ENCODE measurements around the gene TNNC1. TPM values are rescaled to one million over a fixed set of nuclear protein-coding genes. Genes with fewer than 3 reads are reported as not detected.

The TNNC1 gene
- total RNA-seq, 4 donors from 2014 or later: 1.7 to 3.7 TPM; not detected in 2

- TF ChIP-seq, protein P1, sequence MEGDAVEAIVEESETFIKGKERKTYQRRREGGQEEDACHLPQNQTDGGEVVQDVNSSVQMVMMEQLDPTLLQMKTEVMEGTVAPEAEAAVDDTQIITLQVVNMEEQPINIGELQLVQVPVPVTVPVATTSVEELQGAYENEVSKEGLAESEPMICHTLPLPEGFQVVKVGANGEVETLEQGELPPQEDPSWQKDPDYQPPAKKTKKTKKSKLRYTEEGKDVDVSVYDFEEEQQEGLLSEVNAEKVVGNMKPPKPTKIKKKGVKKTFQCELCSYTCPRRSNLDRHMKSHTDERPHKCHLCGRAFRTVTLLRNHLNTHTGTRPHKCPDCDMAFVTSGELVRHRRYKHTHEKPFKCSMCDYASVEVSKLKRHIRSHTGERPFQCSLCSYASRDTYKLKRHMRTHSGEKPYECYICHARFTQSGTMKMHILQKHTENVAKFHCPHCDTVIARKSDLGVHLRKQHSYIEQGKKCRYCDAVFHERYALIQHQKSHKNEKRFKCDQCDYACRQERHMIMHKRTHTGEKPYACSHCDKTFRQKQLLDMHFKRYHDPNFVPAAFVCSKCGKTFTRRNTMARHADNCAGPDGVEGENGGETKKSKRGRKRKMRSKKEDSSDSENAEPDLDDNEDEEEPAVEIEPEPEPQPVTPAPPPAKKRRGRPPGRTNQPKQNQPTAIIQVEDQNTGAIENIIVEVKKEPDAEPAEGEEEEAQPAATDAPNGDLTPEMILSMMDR (IDR thresholded peaks at IDR 0.05; ENCODE audit: low read depth): no peak
These were observed 9.6 kb upstream of the TNNC1 start for GRCh38 chr3:52463416-52463815.

GRCh38 chr3:52461874-52462273, 8.0 kb upstream of the TNNC1 start:
- TF ChIP-seq, protein P1 (IDR thresholded peaks at IDR 0.05; ENCODE audit: low read depth): no peak

- TF ChIP-seq, protein P1 (IDR thresholded peaks at IDR 0.05; ENCODE audit: low read depth): no peak
These were observed 5.1 kb upstream of the TNNC1 start for GRCh38 chr3:52458770-52459545.

- TF ChIP-seq, protein P1 (IDR thresholded peaks at IDR 0.05; ENCODE audit: low read depth): no peak
These were observed 4.4 kb upstream of the TNNC1 start for GRCh38 chr3:52458031-52458760.

GRCh38 chr3:52456800-52457183, 3.0 kb upstream of the TNNC1 start:
- TF ChIP-seq, protein P1 (IDR thresholded peaks at IDR 0.05; ENCODE audit: low read depth): no peak

- TF ChIP-seq, protein P1 (IDR thresholded peaks at IDR 0.05; ENCODE audit: low read depth): no peak
These were observed 2.4 kb upstream of the TNNC1 start for GRCh38 chr3:52456169-52456799.

All from subcutaneous adipose tissue (tissue), 4 donors.